Kidney (tissue), 11 donors: ENCODE results near the gene NBPF12. TPM values are rescaled to one million over a fixed set of nuclear protein-coding genes. Genes with fewer than 3 reads are reported as not detected.
A peak's percentile ranks its signal among the peaks of the same experiment; 100 is the strongest.
"Not testable (repeated sequence)": the region's sequence is repeated elsewhere in the genome, so short reads cannot be mapped to it uniquely, and the experiment has no call there.

Experiments used
- DNase-seq, 5 donors: peaks; one replicate each; pipeline ENCODE4 v3.0.0-alpha.2; 2013 to 2020
- FAIRE-seq: peaks from 2 replicates; lab custom pipeline; 2012; peaks lifted over from hg19 to GRCh38; lab: Jason Lieb, UNC
- H3K27ac ChIP-seq, 2 donors: one replicate each; pipeline ENCODE4 v1.7.0; 2013; ENCODE audit warnings: low read depth in 2 of 2, low read length in 2 of 2, inconsistent platforms in 1 of 2
- H3K27me3 ChIP-seq: one replicate; pipeline ENCODE4 v1.7.1; 2013; ENCODE audit warnings: low read length, inconsistent platforms; ENCODE audit not compliant: control insufficient read depth, insufficient read depth
- H3K36me3 ChIP-seq, 3 donors: one replicate each; pipeline versions ENCODE4 v1.7.0 to v1.7.1; 2013; ENCODE audit warnings: low read length in 3 of 3, control low read depth in 1 of 3, inconsistent platforms in 1 of 3; ENCODE audit not compliant: insufficient read depth in 3 of 3, control insufficient read depth in 2 of 3
- H3K4me1 ChIP-seq, 3 donors: one replicate each; pipeline versions ENCODE4 v1.7.0 to v1.7.1; 2013; ENCODE audit warnings: low read length in 3 of 3, inconsistent platforms in 1 of 3, low read depth in 1 of 3; ENCODE audit not compliant: control insufficient read depth in 2 of 3, insufficient read depth in 2 of 3
- H3K4me3 ChIP-seq, 3 donors: one replicate each; pipeline versions ENCODE4 v1.7.0 to v1.8.1; 2013; ENCODE audit warnings: low read length in 3 of 3, control low read depth in 1 of 3, inconsistent platforms in 1 of 3
- H3K9ac ChIP-seq, 3 donors: one replicate each; pipeline versions ENCODE4 v1.7.0 to v1.7.1; 2013; ENCODE audit warnings: low read length in 3 of 3, control low read depth in 1 of 3, inconsistent platforms in 1 of 3
- H3K9me3 ChIP-seq, 3 donors: one replicate each; pipeline versions ENCODE4 v1.7.0 to v1.7.1; 2013; ENCODE audit warnings: low read length in 3 of 3, control low read depth in 1 of 3, inconsistent platforms in 1 of 3; ENCODE audit not compliant: control insufficient read depth in 2 of 3, insufficient read depth in 1 of 3
- intact Hi-C: fragments of 100-400 bp; cut with DNase I; formaldehyde crosslinking; loops from one replicate; pipeline ENCODE4 v1.11.1; 2022
- polyA plus RNA-seq: library from polyadenylated mRNA; stranded (reverse); fragments of 350-450 nt; fragmentation: Illumina TruSeq; extraction: RNeasy Lipid Tissue Mini Kit (QIAGEN cat#74804); gene quantifications from one replicate; pipeline ENCODE4 v1.2.3, GENCODE V29; 2014; ENCODE audit warnings: low read depth, low replicate concordance; ENCODE audit not compliant: insufficient read depth
- total RNA-seq: library from RNA; stranded (reverse); fragmentation: NEBNext Ultra II Directional; extraction: Animal tissue kit (Norgen Biotek cat#: 25700); gene quantifications from one replicate; pipeline ENCODE4 v1.2.1, GENCODE V29; 2021
- donor health status: control.
- donor health status: control.
- donor health status: DM: yes; HTN: yes; CAD: no.
- donor health status: Normal renal cell carcinoma (clear cell type).

The NBPF12 gene
- total and polyA plus RNA-seq, 2 donors from 2014 or later: 4.5 to 13.3 TPM

DNA sequence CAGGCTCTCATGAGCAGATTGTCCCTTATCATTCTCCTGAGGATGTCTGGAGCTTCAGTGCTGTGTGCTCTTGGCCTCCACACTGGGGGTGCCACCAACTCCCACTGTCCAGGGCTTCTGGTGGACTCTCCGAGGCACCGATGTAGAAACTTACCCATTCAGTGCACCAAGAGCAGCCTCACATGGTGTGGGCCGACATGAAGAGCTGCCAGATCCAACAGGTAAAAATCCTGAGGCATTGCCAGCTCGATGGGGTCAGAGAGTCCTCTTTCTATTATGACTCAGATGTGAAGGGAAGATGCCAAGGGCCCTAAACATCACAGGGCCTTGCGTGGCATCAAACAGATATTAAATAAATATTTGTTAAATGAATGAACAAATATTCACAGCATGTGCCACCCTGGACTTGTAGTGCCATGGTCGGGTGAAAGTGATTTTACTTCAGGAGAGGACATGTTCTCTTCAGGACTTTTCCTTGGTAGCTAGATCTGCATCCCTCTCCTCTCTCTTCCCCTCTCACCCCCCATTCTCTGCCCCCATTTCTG is 5.3 kb downstream of the NBPF12 start:
- not testable (repeated sequence) for H3K27me3 ChIP-seq

DNA sequence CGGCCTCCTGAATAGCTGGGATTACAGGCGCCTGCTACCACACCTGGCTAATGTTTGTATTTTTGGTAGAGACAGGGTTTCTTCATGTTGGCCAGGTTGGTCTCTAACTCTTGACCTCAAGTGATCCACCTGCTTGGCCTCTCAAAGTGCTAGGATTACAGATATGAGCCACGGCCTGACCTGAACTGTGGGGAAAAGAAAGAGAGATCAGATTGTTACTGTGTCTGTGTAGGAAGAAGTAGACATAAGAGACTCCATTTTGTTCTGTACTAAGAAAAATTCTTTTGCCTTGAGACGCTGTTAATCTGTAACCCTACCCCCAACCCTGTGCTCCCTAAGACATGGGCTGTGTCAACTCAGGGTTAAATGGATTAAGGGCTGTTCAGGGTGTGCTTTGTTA is 10.0 kb downstream of the NBPF12 start:
- H3K36me3 ChIP-seq, H3K4me3 ChIP-seq, H3K4me1 ChIP-seq, H3K9ac ChIP-seq, H3K27me3 ChIP-seq, DNase-seq, intact Hi-C loops, H3K27ac ChIP-seq, H3K9me3 ChIP-seq, FAIRE-seq: not testable (repeated sequence)

More for the DNA sequence above, 5.3 kb downstream of the NBPF12 start:
- intact Hi-C loops, H3K36me3 ChIP-seq, H3K4me1 ChIP-seq, DNase-seq, H3K9ac ChIP-seq, H3K4me3 ChIP-seq, H3K27ac ChIP-seq, H3K9me3 ChIP-seq, FAIRE-seq: not testable (repeated sequence)

DNA sequence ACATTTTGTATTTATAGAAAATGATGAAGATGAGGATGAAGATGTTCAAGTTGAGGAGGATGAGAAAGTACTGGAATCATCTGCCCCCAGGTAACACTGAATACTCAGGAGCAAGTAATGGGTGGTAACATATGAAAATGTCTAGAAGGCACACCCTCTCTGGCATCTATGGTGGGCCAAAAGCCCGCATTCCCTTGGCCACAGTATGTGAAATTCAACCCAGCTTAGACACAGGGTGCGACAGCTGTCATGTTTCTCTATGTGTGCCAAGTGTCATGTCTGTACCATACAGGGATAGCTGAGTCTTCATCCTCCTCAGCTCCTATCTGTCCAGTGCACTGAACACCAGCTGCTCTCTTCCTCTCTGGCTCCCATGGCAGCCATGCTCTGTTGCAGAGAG is 26.2 kb downstream of the NBPF12 start:
- FAIRE-seq, H3K9me3 ChIP-seq, H3K9ac ChIP-seq, H3K4me1 ChIP-seq, H3K27ac ChIP-seq, DNase-seq, intact Hi-C loops, H3K27me3 ChIP-seq, H3K36me3 ChIP-seq, H3K4me3 ChIP-seq: not testable (repeated sequence)

DNA sequence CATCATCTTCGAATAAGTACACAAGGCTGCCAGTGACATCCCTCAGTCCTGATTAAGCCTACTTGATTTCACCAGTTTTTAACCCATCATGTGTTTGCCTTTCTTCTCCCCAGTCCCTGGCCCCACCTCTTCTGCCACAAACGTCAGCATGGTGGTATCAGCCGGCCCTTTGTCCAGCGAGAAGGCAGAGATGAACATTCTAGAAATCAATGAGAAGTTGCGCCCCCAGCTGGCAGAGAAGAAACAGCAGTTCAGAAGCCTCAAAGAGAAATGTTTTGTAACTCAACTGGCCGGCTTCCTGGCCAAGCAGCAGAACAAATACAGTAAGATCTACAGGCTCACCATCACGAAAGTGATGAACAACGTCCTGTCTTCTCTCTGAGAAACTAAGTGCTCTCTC is 28.2 kb downstream of the NBPF12 start:
- FAIRE-seq, H3K9ac ChIP-seq, intact Hi-C loops, H3K4me3 ChIP-seq, H3K36me3 ChIP-seq, H3K27ac ChIP-seq, H3K9me3 ChIP-seq, H3K27me3 ChIP-seq, H3K4me1 ChIP-seq: not testable (repeated sequence)
- peak in 1 of 5 donors; percentile 0 for DNase-seq

DNA sequence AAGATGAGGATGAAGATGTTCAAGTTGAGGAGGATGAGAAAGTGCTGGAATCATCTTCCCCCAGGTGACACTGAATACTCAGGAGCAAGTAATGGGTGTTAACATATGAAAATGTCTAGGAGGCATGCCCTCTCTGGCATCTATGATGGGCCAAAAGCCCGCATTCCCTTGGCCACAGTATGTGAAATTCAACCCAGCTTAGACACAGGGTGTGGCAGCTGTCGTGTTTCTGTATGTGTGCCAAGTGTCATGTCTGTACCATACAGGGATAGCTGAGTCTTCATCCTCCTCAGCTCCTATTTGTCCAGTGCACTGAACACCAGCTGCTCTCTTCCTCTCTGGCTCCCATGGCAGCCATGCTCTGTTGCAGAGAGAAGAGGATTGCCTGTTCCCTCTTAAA is 32.5 kb downstream of the NBPF12 start:
- H3K36me3 ChIP-seq, H3K27me3 ChIP-seq, intact Hi-C loops, H3K9me3 ChIP-seq, H3K27ac ChIP-seq, DNase-seq, H3K4me1 ChIP-seq, H3K4me3 ChIP-seq, H3K9ac ChIP-seq, FAIRE-seq: not testable (repeated sequence)

DNA sequence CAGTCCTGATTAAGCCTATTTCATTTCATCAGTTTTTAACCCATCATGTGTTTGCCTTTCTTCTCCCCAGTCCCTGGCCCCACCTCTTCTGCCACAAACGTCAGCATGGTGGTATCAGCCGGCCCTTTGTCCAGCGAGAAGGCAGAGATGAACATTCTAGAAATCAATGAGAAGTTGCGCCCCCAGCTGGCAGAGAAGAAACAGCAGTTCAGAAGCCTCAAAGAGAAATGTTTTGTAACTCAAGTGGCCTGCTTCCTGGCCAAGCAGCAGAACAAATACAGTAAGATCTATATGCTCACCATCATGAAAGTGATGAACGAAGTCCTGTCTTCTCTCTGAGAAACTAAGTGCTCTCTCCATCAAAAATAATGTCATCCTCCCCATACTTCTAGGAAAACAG is 34.6 kb downstream of the NBPF12 start:
- FAIRE-seq, H3K27ac ChIP-seq, H3K4me1 ChIP-seq, intact Hi-C loops, H3K27me3 ChIP-seq, H3K9me3 ChIP-seq, H3K36me3 ChIP-seq, DNase-seq, H3K4me3 ChIP-seq, H3K9ac ChIP-seq: not testable (repeated sequence)

DNA sequence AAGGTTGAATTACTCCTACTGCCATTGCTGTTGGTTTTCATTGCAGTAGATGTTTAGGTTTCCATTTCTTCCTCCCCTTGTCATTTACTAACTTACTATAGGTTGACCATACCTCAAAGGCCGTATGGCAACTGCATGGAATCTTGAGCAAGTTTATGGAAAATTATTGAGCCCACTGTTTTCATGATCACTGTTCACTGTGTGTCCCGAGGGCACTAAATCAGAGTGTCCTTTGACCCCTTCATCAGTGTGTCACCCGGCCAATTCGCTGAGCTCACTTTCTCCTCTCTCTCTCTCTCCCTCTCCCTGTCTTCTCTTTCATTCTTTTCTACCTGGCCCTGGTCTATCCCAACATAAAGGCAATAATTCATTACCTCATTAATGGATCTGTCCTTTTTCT is 47.7 kb downstream of the NBPF12 start:
- FAIRE-seq, intact Hi-C loops, H3K27me3 ChIP-seq, DNase-seq, H3K9ac ChIP-seq, H3K27ac ChIP-seq, H3K4me3 ChIP-seq, H3K9me3 ChIP-seq, H3K4me1 ChIP-seq, H3K36me3 ChIP-seq: not testable (repeated sequence)

DNA sequence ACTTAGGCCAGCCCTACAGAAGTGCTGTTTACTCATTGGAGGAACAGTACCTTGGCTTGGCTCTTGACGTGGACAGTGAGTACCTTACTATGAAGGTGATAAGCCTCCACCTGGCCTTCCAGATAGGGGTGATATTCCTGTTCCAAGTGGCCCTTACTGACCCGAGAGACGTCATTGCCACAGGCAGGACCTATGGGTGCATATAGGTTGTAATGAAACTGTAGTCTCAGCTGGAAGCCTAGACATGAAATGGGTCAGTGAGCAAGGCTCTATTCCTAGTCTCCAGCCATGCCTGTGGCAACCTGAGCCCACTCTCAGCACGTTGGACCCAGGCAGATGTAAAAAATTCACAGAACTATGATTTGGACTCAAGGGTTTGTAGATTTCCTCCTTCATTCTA is 48.3 kb downstream of the NBPF12 start:
- not testable (repeated sequence) for FAIRE-seq

More for the DNA sequence above, 48.3 kb downstream of the NBPF12 start:
- H3K9ac ChIP-seq, H3K27ac ChIP-seq, H3K36me3 ChIP-seq, intact Hi-C loops, H3K27me3 ChIP-seq, DNase-seq, H3K4me1 ChIP-seq, H3K9me3 ChIP-seq, H3K4me3 ChIP-seq: not testable (repeated sequence)
